NCI-H1694 (cell line): ENCODE measurements around the gene GAS1.

Source experiments
- DNase-seq: peaks from one replicate; lab custom pipeline; 2025; lab: John Stamatoyannopoulos, UW

Gene GAS1

GRCh38 chr9:86965636-86966395 lies 18.5 kb upstream of the GAS1 start:
- no peak for DNase-seq

- DNase-seq: no peak
Measured at GRCh38 chr9:86962692-86963091, 15.4 kb upstream of the GAS1 start.

GRCh38 chr9:86960938-86961337 lies 13.6 kb upstream of the GAS1 start:
- DNase-seq: no peak

- DNase-seq: no peak
Measured at GRCh38 chr9:86958203-86958602, 10.9 kb upstream of the GAS1 start.

GRCh38 chr9:86955561-86955960 lies 8.3 kb upstream of the GAS1 start:
- no peak for DNase-seq

GRCh38 chr9:86955042-86955441 lies 7.7 kb upstream of the GAS1 start:
- DNase-seq: no peak

- DNase-seq: no peak
Measured at GRCh38 chr9:86953181-86953580, 5.9 kb upstream of the GAS1 start.

- DNase-seq: peak; percentile 77
Measured at GRCh38 chr9:86948074-86948929, 996 bp upstream of the GAS1 start.

GRCh38 chr9:86946201-86947145 lies 833 bp downstream of the GAS1 start:
- DNase-seq: no peak

- no peak for DNase-seq
Measured at GRCh38 chr9:86945728-86946200, 1.5 kb downstream of the GAS1 start.

- DNase-seq: no peak
Measured at GRCh38 chr9:86944796-86945727, 2.2 kb downstream of the GAS1 start.

GRCh38 chr9:86943201-86944113 lies 3.8 kb downstream of the GAS1 start:
- no peak for DNase-seq

GRCh38 chr9:86942281-86943200 lies 4.8 kb downstream of the GAS1 start:
- no peak for DNase-seq

GRCh38 chr9:86941197-86941596 lies 6.1 kb downstream of the GAS1 start:
- no peak for DNase-seq

- no peak for DNase-seq
Measured at GRCh38 chr9:86940774-86941173, 6.5 kb downstream of the GAS1 start.

- DNase-seq: no peak
Measured at GRCh38 chr9:86939891-86940290, 7.4 kb downstream of the GAS1 start.

- no peak for DNase-seq
Measured at GRCh38 chr9:86939321-86939720, 8.0 kb downstream of the GAS1 start.

GRCh38 chr9:86938780-86939179 lies 8.5 kb downstream of the GAS1 start:
- no peak for DNase-seq

GRCh38 chr9:86926145-86926544 lies 21.2 kb downstream of the GAS1 start:
- no peak for DNase-seq
